HG02973 (cell line): ENCODE results near the gene KCNIP2.
"Not testable (repeated sequence)": the region's sequence is repeated elsewhere in the genome, so short reads cannot be mapped to it uniquely, and the experiment has no call there.

Experiments used
- ATAC-seq: cut with Tn5 transposase; IDR thresholded peaks from one replicate; pipeline ENCODE4 v1.9.1; 2021; ENCODE audit warnings: moderate library complexity; ENCODE audit not compliant: unreplicated experiment

Gene KCNIP2

GRCh38 chr10:101828766-101829551 is 14.6 kb downstream of the KCNIP2 start:
- no peak for ATAC-seq

GRCh38 chr10:101827919-101828600 is 15.5 kb downstream of the KCNIP2 start:
- no peak for ATAC-seq

GRCh38 chr10:101826852-101827434 is 16.7 kb downstream of the KCNIP2 start:
- ATAC-seq = no peak

- ATAC-seq = no peak
Observed at GRCh38 chr10:101824736-101825135, 18.9 kb downstream of the KCNIP2 start.

GRCh38 chr10:101818872-101819633 is 24.5 kb downstream of the KCNIP2 start:
- peak; percentile 15 for ATAC-seq

GRCh38 chr10:101818119-101818871 is 25.3 kb downstream of the KCNIP2 start, which contains the start of gene OGA:
Gene OGA (minus strand): TSS chr10:101818444. CDS start chr10:101818022, 422 bp downstream.
- ATAC-seq = peak; percentile 84

- no peak for ATAC-seq
Observed at GRCh38 chr10:101817337-101818118, 26.1 kb downstream of the KCNIP2 start.

- no peak for ATAC-seq
Observed at GRCh38 chr10:101816913-101817336, 26.7 kb downstream of the KCNIP2 start.

- no peak for ATAC-seq
Observed at GRCh38 chr10:101816376-101816775, 27.2 kb downstream of the KCNIP2 start.

GRCh38 chr10:101814466-101815071 is 29.0 kb downstream of the KCNIP2 start:
- no peak for ATAC-seq

GRCh38 chr10:101812606-101813005 is 31.0 kb downstream of the KCNIP2 start:
- no peak for ATAC-seq

- no peak for ATAC-seq
Observed at GRCh38 chr10:101807158-101807557, 36.4 kb downstream of the KCNIP2 start.

GRCh38 chr10:101803511-101803910 is 40.1 kb downstream of the KCNIP2 start:
- ATAC-seq = no peak

GRCh38 chr10:101797403-101798059 is 46.1 kb downstream of the KCNIP2 start:
- no peak for ATAC-seq

GRCh38 chr10:101793526-101793925 is 50.1 kb downstream of the KCNIP2 start:
- ATAC-seq = no peak

- ATAC-seq = no peak
Observed at GRCh38 chr10:101789686-101790085, 53.9 kb downstream of the KCNIP2 start.

GRCh38 chr10:101789231-101789630 is 54.4 kb downstream of the KCNIP2 start:
- not testable (repeated sequence) for ATAC-seq

GRCh38 chr10:101785801-101786200 is 57.8 kb downstream of the KCNIP2 start:
- no peak for ATAC-seq

GRCh38 chr10:101784558-101784957 is 59.0 kb downstream of the KCNIP2 start:
- ATAC-seq = no peak
